SH-SY5Y (cell line): ENCODE data around the gene EXD3.

Experiments used
- GATA2 ChIP-seq: IDR thresholded peaks from 2 replicates; pipeline ENCODE4 v1.6.1; 2011; ENCODE audit warnings: mild to moderate bottlenecking, low read depth, low read length
- GATA3 ChIP-seq: IDR thresholded peaks from 2 replicates; pipeline ENCODE4 v1.6.1; 2011; ENCODE audit warnings: low read depth, mild to moderate bottlenecking, low read length, moderate library complexity

DNA sequence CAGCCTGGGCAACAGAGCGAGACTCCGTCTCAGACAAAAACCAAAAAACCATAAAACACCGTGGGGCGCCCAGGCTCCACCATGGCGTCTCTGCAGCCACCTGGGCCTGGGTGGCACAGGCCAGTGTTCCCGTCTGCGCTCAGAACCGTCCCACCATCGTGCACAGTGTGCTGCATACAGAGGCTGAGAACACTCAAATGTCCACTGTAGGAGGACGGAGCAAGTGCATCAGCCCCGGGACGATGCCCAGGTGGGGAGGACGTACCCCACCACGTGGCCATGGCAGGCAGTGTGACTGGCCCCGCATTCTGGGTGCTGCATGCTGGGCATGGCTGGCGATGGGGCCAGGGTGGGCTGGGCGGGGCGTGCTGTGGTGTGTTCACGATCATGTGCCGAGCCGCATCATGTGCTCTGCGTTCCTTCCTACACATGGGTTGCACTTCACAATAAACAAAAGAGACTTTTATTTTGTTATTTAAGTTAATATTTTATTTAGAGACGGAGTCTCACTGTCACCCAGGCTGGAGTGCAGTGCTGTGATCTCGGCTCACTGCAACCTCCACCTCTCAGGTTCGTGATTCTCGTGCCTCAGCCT, 37.8 kb downstream of the EXD3 start:
- TF ChIP-seq GATA3, result no peak
- no peak for TF ChIP-seq GATA2
